ENCODE results near the gene CD300LF. TPM values are rescaled to one million over a fixed set of nuclear protein-coding genes. Genes with fewer than 3 reads are reported as not detected.

Gene CD300LF
- total RNA-seq, 4 donors from 2014 or later = 0.40 to 37.8 (median 3.7) TPM

GRCh38 chr17:74654742-74655141 lies 58.0 kb downstream of the CD300LF start:
- 42 to 51% methylated on average over 4 to 5 of the region's 5 CpGs for WGBS, 2 donors (ENCODE audit: low coverage in 1 of 2)
- no peak overlapping the region for H3K4me3 ChIP-seq
- intact Hi-C loops (cut with DNase I; ENCODE audit: low total_unique reads) (no loop called here), in situ Hi-C loops (cut with MboI; ENCODE audit: low pct_ligation_motif_present in 1 of 4, low pct_unique_long_range_greater_than_20kb in 1 of 4, low sequenced_read_pairs in 3 of 4) (loop anchor here in 3 of 4 donors (5.0 to 10.0 kb wide), 2 partner anchors 80 to 83 kb away; partner anchors contain the start of gene RAB37 (in 3 of the 3))
- no peaks in the 10 kb centered on the region for H3K4me1 ChIP-seq
- no peaks in the 10 kb centered on the region for H3K9me3 ChIP-seq
- H3K36me3 ChIP-seq = no peaks in the 10 kb centered on the region
- DNase-seq = no peak
- H3K27me3 ChIP-seq = peaks cover 65% of the 10 kb centered on the region
- TF ChIP-seq, protein P1, sequence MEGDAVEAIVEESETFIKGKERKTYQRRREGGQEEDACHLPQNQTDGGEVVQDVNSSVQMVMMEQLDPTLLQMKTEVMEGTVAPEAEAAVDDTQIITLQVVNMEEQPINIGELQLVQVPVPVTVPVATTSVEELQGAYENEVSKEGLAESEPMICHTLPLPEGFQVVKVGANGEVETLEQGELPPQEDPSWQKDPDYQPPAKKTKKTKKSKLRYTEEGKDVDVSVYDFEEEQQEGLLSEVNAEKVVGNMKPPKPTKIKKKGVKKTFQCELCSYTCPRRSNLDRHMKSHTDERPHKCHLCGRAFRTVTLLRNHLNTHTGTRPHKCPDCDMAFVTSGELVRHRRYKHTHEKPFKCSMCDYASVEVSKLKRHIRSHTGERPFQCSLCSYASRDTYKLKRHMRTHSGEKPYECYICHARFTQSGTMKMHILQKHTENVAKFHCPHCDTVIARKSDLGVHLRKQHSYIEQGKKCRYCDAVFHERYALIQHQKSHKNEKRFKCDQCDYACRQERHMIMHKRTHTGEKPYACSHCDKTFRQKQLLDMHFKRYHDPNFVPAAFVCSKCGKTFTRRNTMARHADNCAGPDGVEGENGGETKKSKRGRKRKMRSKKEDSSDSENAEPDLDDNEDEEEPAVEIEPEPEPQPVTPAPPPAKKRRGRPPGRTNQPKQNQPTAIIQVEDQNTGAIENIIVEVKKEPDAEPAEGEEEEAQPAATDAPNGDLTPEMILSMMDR (IDR thresholded peaks at IDR 0.05) = no peak
- TF ChIP-seq POLR2A (IDR thresholded peaks at IDR 0.05) (no peak), EP300 (IDR thresholded peaks at IDR 0.05; ENCODE audit: low read depth) (no peak), POLR2AphosphoS5 (IDR thresholded peaks at IDR 0.05) (no peak)
- H3K27ac ChIP-seq = no peak overlapping the region

GRCh38 chr17:74652020-74652419 lies 60.7 kb downstream of the CD300LF start:
- intact Hi-C loops (cut with DNase I; ENCODE audit: low total_unique reads) = no loop called here
- H3K36me3 ChIP-seq = no peaks in the 10 kb centered on the region
- no peak overlapping the region for H3K27ac ChIP-seq
- no peaks in the 10 kb centered on the region for H3K9me3 ChIP-seq
- no peak for TF ChIP-seq POLR2AphosphoS5 (IDR thresholded peaks at IDR 0.05)
- no peak for TF ChIP-seq POLR2A (IDR thresholded peaks at IDR 0.05)
- TF ChIP-seq, protein P1 (IDR thresholded peaks at IDR 0.05) = no peak
- TF ChIP-seq EP300 (IDR thresholded peaks at IDR 0.05; ENCODE audit: low read depth) = no peak
- no peak overlapping the region for H3K4me3 ChIP-seq
- WGBS, 2 donors (ENCODE audit: low coverage in 1 of 2) = 77 to 80% methylated on average over 1 to 3 of the region's 3 CpGs
- in situ Hi-C loops (cut with MboI; ENCODE audit: low pct_ligation_motif_present in 1 of 4, low pct_unique_long_range_greater_than_20kb in 1 of 4, low sequenced_read_pairs in 3 of 4) = loop anchor here in 2 of 4 donors (10.0 kb wide), 1 partner anchor 83 kb away; the partner anchor contains the start of gene RAB37 (in 2 of the 2)
- H3K4me1 ChIP-seq = no peaks in the 10 kb centered on the region
- H3K27me3 ChIP-seq = peaks cover 72% of the 10 kb centered on the region
- DNase-seq = no peak

DNA sequence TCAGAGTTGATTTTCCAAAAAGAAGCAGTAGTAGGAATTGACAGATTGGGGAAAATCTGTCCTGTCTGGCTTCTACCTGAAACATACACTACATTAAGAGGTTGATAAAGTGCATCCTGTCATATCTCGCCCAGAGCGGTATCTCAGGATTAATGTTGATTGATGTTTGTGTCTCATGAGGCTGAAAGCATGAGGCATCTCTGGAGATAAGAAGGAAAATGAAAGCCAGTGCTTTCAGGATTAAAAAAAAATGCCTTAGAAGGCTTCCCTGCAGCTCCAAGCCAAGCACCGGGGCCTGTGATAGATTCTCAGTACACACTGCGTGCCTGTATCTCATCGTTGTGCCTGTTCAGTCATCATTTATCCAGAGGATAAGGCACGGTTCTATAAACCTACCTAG lies 62.8 kb downstream of the CD300LF start:
- intact Hi-C loops (cut with DNase I; ENCODE audit: low total_unique reads) = no loop called here
- Histone ChIP-seq H3K4me1 (no peaks in the 10 kb centered on the region), H3K27ac (no peak overlapping the region), H3K36me3 (no peaks in the 10 kb centered on the region), H3K9me3 (no peaks in the 10 kb centered on the region), H3K27me3 (peaks cover 64% of the 10 kb centered on the region), H3K4me3 (no peak overlapping the region)
- in situ Hi-C loops (cut with MboI; ENCODE audit: low pct_ligation_motif_present in 1 of 4, low pct_unique_long_range_greater_than_20kb in 1 of 4, low sequenced_read_pairs in 3 of 4) = loop anchor here in 2 of 4 donors (10.0 kb wide), 1 partner anchor 85 kb away; the partner anchor contains the start of gene RAB37 (in 2 of the 2)
- no peak for DNase-seq
- WGBS, 2 donors (ENCODE audit: low coverage in 1 of 2) = 50 to 71% methylated on average over 6 of the region's 6 CpGs
- TF ChIP-seq, protein P1 (IDR thresholded peaks at IDR 0.05) = no peak
- TF ChIP-seq EP300 (IDR thresholded peaks at IDR 0.05; ENCODE audit: low read depth) (no peak), POLR2AphosphoS5 (IDR thresholded peaks at IDR 0.05) (no peak), POLR2A (IDR thresholded peaks at IDR 0.05) (no peak)

- TF ChIP-seq, protein P1 (IDR thresholded peaks at IDR 0.05) = no peak
- TF ChIP-seq POLR2AphosphoS5 (IDR thresholded peaks at IDR 0.05) (peak in 2 of 3 donors; percentile 33 to 51), POLR2A (IDR thresholded peaks at IDR 0.05) (no peak), EP300 (IDR thresholded peaks at IDR 0.05; ENCODE audit: low read depth) (no peak)
- Histone ChIP-seq H3K36me3 (no peaks in the 10 kb centered on the region), H3K27ac (no peak overlapping the region), H3K9me3 (no peaks in the 10 kb centered on the region), H3K4me3 (no peak overlapping the region), H3K4me1 (no peaks in the 10 kb centered on the region), H3K27me3 (peaks cover 53% of the 10 kb centered on the region)
- in situ Hi-C loops (cut with MboI; ENCODE audit: low pct_ligation_motif_present in 1 of 4, low pct_unique_long_range_greater_than_20kb in 1 of 4, low sequenced_read_pairs in 3 of 4) (no loop called here), intact Hi-C loops (cut with DNase I; ENCODE audit: low total_unique reads) (no loop called here)
- WGBS, 2 donors (ENCODE audit: low coverage in 1 of 2) = 76% methylated on average over 9 of the region's 9 CpGs; no CpG with 5 or more reads in 1 of the 2 donors
- no peak for DNase-seq
Observed at GRCh38 chr17:74647871-74648672, 64.7 kb downstream of the CD300LF start.
